Stomach (tissue), 4 donors: ENCODE results near the gene MDC1.

Experiments
- POLR2A ChIP-seq, 4 donors: fragments of 450-650 bp; IDR thresholded peaks; one replicate each; pipeline ENCODE4 v1.6.1; 2016; ENCODE audit warnings: antibody characterized with exemption in 4 of 4, control low read depth in 2 of 4, mild to moderate bottlenecking in 1 of 4, moderate library complexity in 1 of 4
- POLR2AphosphoS5 ChIP-seq, 3 donors: sonication (generic); formaldehyde crosslinking; IDR thresholded peaks; one replicate each; pipeline ENCODE4 v1.6.1; 2016; ENCODE audit warnings: antibody characterized with exemption in 3 of 3
- TF ChIP-seq, protein P1 (sequence below), 7 experiments: fragments of 450-650 bp in 4 of 7; fragments of 200-600 bp in 3 of 7; sonication (generic) in 3 of 7; IDR thresholded peaks; one replicate each; pipeline ENCODE4 v1.5.1; 2016 to 2019; ENCODE audit warnings: antibody characterized with exemption in 7 of 7, control low read depth in 2 of 7, mild to moderate bottlenecking in 1 of 7

DNA sequence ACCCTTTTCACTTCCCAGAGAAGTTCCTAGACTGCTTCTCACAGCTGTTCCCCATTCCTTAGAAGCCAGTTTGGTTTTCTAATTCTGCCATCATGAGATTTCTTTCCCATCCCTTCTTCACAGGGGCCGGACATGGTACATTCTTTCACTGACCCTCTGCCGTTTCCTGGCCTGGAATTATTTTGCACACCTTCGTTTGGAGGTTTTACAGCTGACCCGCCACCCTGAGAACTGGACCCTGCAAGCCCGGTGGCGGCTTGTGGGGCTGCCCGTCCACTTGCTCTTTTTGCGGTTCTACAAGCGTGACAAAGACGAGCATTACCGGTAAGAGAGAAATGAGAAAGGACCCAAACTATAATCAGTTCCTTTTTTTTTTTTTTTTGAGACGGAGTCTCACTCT, 65.9 kb downstream of the MDC1 start:
- TF ChIP-seq, protein P1, sequence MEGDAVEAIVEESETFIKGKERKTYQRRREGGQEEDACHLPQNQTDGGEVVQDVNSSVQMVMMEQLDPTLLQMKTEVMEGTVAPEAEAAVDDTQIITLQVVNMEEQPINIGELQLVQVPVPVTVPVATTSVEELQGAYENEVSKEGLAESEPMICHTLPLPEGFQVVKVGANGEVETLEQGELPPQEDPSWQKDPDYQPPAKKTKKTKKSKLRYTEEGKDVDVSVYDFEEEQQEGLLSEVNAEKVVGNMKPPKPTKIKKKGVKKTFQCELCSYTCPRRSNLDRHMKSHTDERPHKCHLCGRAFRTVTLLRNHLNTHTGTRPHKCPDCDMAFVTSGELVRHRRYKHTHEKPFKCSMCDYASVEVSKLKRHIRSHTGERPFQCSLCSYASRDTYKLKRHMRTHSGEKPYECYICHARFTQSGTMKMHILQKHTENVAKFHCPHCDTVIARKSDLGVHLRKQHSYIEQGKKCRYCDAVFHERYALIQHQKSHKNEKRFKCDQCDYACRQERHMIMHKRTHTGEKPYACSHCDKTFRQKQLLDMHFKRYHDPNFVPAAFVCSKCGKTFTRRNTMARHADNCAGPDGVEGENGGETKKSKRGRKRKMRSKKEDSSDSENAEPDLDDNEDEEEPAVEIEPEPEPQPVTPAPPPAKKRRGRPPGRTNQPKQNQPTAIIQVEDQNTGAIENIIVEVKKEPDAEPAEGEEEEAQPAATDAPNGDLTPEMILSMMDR (IDR thresholded peaks at IDR 0.05), result no peak
- TF ChIP-seq POLR2A (IDR thresholded peaks at IDR 0.05), result no peak
- TF ChIP-seq POLR2AphosphoS5 (IDR thresholded peaks at IDR 0.05), result no peak
